GM18517 (cell line): ENCODE measurements around the gene PGBD5.
"Not testable (repeated sequence)": the region's sequence is repeated elsewhere in the genome, so short reads cannot be mapped to it uniquely, and the experiment has no call there.

Experiments used
- ATAC-seq: cut with Tn5 transposase; IDR thresholded peaks from one replicate; pipeline ENCODE4 v1.9.1; 2021; ENCODE audit warnings: mild to moderate bottlenecking, moderate library complexity; ENCODE audit not compliant: unreplicated experiment

PGBD5 gene, protein sequence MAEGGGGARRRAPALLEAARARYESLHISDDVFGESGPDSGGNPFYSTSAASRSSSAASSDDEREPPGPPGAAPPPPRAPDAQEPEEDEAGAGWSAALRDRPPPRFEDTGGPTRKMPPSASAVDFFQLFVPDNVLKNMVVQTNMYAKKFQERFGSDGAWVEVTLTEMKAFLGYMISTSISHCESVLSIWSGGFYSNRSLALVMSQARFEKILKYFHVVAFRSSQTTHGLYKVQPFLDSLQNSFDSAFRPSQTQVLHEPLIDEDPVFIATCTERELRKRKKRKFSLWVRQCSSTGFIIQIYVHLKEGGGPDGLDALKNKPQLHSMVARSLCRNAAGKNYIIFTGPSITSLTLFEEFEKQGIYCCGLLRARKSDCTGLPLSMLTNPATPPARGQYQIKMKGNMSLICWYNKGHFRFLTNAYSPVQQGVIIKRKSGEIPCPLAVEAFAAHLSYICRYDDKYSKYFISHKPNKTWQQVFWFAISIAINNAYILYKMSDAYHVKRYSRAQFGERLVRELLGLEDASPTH

DNA sequence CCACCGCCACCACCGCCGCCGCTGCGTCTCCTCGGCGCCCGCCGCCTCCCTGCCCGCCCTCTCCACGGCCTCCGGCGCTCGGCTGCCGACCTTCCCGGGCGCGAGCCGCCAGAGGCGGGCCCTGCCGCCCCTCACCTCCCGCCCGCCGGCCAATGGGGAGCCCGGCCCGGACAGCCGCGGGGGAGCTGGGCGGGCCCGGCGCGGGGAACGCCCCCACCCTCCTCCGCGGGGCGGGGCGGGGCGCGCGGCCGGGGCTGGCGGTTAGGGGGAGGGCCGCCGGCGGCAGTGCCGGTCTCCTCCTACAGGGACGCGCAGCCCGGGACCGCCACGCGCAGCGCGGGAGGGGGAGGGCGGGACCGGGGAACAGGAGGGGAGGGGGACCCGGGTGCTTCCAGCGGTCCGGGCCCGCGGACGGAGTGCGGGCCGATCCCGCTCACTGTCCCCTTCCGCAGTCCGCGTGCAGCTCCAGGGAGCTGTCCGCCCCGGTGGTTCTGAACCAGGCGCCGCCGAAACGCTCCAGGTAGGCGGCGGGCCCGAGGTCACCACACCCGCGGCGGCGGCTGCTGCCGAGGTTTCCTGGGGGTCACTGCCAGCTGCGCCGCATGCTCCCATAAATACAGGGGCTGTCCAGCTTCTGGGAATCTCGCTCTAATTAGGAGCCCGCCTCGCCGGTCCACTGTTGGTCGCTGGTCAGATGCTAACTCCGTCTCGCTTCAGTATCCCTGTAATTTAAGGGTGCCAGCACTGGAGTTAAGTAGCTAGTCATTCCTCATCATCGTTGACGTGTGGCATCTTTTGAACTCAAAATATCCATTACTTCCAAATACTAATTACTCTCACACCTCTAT is at the start of gene PGBD5:
TSS of gene PGBD5 (minus strand) at position 87 of the 848 bp plus-strand sequence. CDS start 404 bp downstream, outside the sequence.
- ATAC-seq, result peak; percentile 72

DNA sequence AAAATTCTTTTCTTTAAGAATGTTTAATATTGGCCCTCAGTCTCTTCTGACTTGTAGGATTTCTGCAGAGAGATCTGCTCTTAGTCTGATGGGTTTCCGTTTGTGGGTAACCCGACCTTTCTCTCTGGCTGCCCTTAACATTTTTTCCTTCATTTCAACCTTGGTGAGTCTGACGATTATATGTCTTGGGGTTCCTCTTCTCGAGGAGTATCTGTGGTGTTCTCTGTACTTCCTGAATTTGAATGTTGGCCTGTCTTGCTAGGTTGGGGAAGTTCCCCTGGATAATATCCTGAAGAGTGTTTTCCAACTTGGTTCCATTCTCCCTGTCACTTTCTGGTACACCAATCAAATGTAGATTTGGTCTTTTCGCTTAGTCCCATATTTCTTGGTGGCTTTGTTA is 48.8 kb upstream of the PGBD5 start:
- ATAC-seq, result not testable (repeated sequence)

DNA sequence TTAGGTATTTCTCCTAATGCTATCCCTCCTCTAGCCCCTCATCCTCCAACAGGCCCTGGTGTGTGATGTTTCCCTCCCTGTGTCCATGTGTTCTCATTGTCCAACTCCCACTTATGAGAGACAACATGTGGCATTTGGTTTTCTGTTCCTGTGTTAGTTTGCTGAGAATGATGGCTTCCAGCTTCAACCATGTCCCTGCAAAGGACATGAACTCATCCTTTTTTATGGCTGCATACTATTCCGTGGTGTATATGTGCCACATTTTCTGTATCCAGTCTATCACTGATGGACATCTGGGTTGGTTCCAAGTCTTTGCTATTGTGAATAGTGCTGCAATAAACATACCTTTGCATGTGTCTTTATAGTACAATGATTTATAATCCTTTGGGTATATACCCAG is 44.6 kb upstream of the PGBD5 start:
- ATAC-seq, result not testable (repeated sequence)

DNA sequence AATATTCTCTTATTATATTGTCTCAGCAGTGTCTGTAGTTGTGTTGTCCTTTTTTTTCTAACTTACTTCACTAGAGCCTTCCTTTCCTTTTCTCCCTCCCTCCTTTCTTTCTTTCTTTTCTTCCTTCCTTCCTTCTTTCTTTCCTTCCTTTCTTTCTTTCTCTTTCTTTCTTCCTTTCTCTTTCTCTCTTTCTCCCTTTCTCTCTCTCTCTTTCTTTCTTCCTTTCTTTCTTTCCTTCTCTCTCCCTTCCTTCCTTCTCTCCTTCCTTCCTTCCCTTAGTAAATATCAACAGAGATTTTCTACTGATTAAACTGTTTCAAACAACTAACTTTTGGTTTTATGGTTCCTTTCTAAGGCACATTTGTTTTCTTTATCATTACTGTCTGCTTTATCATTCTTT is 43.1 kb upstream of the PGBD5 start:
- no peak for ATAC-seq

DNA sequence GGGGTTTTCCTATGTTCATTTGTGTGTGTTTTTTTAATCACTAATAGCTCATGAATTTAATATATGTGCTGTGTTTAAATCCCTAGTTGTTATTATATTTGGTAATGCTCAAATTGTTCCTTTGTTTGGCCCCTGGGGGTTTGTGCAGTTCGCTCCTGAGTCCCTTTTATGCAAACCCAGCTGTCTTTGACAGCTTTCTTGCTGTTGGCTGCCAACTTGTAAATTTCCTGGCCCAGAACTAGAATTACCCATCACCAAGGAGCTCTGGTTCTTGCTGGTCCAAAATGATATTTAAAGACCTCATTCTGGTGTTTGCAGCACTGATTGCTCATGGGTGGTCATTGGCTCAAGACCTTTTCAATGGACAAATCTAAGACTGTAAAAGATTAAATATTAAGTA is 39.6 kb upstream of the PGBD5 start:
- ATAC-seq, result no peak

DNA sequence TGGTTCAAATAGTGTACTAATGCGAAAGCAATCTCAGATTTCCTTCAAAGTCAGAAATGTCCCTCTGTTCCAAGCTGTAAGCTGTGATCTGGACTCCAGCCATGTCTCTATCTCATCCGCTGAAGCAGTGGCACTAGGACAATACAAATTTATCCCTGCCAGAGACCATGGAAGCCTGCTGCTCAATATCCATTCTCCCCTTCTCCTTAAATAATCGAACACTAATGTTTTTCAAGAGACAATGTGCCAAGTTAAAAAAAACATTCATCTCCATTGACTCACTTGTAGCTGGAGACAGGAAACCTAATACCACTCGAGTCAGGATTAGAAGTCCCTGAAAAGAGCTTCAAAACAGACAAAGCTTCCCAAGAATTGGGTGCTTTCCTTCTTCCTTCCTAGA is 38.5 kb upstream of the PGBD5 start:
- ATAC-seq, result no peak

DNA sequence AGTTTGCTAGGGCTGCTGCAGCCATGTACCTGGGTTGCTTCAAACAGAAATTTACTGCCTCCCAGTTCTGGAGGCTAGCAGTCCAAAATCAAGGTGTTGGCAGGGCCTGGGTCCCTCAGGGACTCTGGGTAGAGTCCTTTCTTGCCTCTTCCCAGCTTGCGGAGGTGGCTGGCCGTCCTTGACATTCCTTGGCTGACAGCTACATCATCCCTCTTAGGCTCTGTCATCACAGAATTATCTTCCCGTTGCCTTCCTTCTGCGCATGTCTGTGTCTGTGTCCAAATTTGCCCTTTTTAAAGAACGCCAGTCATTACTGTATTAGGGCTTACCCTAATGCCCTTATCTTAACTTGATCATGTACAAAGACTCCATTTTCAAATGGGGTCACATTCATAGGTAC is 37.6 kb upstream of the PGBD5 start:
- ATAC-seq, result no peak

DNA sequence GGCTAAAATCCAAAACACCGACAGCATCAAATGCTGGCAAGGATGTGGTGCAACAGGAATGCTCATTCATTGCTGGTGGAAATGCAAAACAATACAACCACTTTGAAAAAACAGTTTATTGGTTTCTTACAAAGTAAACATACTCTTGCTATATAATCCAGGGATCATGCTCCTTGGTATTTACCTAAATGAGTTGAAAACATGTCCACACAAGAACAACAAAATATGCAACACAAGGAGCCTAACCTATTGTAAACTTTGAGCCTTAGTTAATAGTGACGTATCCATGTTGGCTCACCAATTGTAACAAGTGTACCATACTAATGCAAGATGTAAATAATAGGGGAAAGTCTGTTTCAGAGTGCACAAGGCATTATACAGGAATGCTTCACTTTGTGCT is 37.2 kb upstream of the PGBD5 start:
- ATAC-seq, result no peak

DNA sequence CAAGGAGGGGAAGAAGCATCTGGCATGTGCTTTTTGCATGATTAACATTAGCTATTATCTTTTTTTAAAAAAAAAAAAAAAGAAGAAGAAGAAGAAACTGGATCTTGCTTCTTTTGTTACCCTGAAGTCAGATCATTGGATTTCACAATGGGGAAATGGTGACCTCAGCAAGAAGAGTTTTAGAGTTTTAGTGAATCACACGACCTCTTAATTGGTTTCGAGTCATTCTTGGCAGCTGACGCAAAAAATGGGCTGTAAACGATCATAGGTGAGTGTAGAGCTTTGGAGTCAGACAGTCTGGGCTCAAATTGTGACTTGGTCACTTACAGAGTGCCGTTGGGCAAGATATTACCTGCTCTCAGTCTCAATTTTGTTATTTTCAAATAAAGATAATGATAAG is 33.3 kb upstream of the PGBD5 start:
- no peak for ATAC-seq

DNA sequence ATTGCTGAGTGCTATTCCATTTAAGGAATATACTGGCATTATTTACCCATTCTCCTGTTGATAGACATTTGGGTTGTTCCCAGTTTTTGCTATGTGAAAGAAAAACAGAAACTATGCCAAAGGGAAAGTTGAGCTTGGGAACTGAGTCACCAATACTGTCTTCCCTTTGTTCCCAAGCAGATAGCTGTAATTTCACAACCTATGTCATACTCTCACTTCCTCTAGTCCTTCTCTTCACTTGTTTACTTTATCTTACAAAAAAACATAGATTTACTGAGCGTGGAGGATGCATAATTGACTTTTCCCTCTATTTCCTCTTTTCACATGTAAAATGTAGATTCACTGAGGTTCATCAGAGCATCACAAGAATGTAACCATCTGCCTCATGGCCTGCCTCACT is 32.4 kb upstream of the PGBD5 start:
- ATAC-seq, result no peak

DNA sequence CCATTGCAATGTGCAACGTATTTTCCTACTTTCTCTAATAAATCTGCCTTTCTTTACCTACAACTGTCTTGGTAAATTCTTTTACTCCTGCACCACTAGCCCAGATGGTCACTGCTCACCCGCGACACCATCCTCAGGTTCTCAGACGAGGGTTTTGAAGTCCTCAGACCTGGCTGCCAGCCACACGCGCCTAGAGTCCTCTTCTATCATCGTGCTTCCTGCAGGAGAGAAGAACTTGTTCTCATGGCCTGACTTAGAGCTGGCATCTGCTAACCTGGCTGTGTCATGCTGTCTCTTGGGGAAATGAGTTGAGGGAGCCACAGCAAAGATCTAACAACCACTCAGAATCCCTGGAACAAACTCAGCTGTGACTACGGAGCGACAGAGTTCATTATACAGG is 30.3 kb upstream of the PGBD5 start:
- no peak for ATAC-seq

DNA sequence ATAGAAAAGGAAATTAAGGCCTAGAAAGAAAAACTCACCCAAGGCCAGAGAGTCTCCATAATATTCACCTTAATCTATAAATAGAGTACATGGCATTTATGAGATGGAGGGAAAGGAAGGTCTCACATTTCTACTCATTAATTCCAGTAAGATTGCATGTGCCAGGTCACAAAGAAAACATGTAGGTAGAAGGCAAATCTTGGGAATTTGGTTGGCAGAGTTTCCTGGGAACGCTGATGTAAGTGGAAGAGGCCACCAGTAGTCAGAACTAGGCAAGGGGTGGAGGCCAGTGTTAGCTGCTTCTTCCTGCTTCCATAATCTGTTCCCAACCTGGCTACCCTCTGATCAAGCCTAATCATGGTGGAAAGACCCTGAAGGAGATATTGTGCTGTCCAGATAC is 29.2 kb upstream of the PGBD5 start:
- no peak for ATAC-seq

DNA sequence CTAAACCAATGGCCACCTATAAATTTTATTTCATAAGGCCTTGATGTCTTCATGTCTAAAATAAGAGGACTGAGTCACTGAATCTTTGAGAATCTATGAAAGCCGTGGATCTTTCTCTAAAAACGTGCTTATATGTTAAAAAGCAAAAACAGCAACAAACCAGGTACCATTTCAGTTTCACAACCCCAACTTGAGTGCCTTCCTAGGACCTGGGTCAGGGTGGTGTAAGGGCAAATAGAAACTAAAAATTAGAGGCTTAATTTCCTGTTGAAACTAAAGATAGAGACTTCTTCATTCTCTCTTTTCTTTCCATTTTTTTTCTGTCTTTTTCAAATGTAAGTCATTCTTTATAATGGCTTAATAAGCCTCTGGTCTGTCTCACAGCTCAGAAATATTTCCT is 27.2 kb upstream of the PGBD5 start:
- no peak for ATAC-seq

DNA sequence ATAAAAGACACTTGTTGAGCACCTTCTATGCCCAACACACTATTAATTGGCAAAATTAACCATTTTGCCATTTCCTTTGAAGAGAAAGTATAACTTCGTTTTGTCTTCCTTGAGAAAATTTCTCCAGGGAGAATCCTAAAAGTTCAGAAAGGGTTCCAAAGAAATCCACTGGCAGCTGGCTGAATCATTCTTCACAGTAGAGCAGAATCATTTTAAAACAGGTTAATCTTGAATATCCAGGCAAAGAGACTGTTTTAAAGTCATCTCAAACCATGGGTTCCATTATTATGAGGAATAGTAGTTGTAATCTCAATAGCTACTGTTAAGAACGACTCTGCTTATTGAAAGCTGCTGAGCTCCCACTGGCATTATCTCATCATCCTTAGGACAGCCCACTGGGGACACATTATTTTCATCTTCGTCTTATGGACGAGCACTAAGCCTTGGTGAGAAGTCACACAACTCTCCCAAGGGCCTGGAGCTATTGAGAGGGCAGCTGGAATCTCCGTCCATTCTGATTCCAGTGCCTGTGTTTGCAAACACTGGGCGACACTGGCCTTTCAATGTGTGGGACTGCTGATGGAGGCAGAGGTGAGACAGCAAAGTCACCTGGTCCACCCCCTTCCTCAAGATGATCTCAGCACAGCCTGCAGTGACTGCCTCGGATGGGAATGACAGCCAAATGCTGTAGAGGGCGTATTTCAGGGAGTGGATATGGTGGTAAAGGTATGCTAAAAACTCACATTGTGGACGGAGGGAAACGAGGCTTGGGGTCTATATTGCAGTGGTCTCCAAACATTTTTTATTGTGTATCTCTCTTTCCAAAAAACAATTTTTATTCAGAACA is 15.3 kb upstream of the PGBD5 start:
- no peak for ATAC-seq

DNA sequence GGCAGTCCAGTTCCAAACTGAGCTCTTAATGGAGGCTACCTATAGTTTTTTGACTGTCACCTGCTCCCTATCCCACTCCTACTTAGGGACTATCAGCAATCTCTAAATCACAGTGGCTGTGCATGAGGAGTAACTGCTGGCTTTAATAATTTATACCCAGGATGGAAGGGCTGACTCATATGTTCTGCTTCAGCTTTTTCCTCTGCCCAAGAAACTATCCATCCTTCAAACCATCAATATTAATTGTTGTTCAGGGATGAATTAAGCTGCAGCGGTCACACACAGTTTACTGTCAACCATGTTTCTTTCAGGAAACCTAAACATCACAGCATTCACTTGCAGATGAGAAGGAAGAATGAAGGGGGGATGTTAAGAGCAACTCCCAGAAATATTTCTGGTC is 9.0 kb upstream of the PGBD5 start:
- ATAC-seq, result no peak

DNA sequence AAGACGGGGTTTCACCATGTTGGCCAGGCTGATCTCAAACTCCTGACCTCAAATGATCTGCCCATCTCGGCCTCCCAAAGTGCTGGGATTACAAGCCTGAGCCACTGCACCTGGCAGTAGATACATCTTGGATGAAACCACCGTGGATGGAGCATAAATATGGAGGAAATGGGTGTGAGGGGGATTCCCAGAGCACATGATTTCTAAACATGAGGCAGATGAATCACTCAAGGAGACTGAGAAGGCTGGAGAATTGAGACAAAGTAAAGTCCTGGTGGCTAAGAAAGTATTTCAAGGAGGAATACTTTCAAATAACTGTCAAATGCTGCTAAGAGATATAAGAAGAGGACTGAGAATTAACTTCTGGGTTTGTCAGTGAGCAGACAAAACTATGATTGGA is 5.4 kb upstream of the PGBD5 start:
- no peak for ATAC-seq

DNA sequence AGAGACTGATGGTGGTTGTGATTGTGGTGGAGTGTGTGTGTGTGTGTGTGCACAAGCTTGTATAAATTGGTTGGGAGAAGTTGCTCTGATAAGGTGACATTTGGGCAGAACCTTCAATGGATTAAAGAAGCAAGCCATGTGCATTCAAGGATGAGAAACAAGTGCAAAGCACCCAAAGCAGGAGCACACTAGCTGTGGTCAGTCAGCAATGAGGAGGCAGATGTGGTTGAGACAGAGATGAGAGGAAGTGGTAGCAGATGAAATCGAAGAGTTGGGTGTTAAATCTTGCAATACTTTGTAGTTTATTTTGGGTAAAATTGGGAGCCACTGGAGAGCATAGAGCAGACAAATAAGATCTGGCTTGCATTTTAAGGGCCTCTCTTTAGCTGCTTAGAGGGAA is 4.4 kb upstream of the PGBD5 start:
- ATAC-seq, result no peak

DNA sequence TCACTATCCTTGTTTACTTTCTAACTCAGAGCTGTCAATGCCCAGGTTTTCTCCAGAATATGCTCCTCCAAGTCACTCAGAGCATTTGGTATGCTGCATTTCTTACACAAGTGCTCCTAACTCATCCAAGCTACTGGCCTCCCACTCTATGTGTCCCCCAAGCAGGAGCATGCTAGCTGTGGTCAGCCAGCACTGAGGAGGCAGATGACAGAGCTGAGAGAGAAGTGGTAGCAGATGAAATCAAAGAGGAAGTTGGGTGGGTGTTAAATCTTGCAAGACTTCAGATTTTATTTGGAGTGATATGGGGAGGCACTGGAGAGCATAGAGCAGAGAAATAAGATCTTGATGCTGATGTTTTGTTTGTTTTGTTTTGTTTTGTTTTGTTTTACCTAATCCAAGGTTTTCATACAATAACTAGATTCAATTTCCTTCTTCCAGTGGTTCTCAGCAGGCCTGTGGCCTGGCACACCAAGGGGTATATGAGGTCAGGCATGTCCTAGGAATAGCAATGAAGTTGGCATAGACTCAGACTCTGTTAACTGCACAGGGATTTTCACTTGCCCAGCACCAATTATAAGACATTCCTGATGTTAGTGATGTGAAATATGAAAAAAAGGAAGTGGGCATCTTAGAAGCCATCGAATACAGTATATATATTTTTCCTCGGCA is 3.1 kb upstream of the PGBD5 start:
- no peak for ATAC-seq

DNA sequence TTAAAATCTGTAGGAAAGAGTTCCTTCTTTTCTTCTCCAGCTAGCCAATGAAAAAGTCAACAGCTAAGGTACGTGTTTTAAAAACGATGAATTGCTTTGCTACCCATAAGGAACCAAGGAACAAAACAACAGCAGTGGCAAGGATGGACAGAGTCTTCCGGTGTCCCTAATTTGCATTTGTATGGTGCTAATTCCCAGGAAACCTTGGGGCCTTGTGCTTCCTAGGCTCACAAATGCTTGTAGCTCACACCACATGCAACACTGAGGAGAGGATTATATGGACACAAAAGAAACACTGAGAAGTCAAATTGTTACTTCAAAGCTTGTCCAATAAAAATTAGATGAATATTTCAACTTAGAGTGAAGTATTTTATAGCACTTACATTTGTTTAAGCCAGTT is 1.8 kb upstream of the PGBD5 start:
- ATAC-seq, result no peak

DNA sequence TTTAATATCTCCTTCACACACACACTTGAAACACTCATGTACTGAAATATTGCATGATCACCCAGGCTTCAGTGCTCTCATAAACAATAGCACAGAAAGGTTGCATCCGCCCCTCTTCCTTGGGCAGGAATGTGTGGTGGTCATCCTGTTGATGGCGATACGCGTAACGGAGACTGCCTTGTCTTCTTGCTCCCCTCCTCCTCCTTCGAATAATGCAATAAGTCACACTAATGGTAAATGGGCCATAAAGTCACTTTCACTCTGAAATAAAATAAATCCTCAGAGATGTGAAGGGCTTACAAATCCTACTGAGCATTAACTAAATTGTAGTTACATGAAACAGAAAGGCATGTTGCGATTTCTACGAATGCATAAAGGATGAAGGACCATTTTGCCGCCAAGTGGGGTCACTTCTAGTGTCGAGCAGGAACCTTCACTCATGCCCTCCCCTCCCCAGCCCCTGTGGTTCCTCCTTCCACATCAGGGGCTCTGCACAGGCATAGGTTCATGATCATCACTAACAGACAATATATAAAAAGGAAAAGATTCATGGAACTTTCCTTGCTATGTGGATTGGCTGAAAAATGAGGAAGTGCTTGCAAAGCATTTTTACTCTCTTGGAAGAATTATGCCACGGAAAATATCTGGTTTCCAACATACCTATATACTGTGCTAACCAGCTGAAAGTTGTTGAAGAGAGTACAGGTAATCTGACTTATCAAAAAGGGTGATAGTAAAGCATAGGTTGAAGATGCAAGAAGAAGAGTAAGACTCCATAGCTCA is 1.2 kb upstream of the PGBD5 start:
- ATAC-seq, result no peak
